MM.1S (cell line): Measurements from ENCODE around the gene LOXL1.
A peak's percentile ranks its signal among the peaks of the same experiment; 100 is the strongest.

ENCODE experiments used
- DNase-seq: peaks from one replicate; pipeline ENCODE4 v3.0.0-alpha.2; 2015
- H2AFZ ChIP-seq: fragments of 300-600 bp; sonication (generic); 2 replicates; pipeline ENCODE4 v1.6.0; 2016; ENCODE audit warnings: antibody characterized with exemption, low read length
- H3F3A ChIP-seq: fragments of 300-600 bp; sonication (generic); 2 replicates; pipeline ENCODE4 v1.6.1; 2016; ENCODE audit warnings: mild to moderate bottlenecking, antibody characterized with exemption, low read length, moderate library complexity, mixed read lengths; ENCODE audit not compliant: insufficient read depth
- H3K27ac ChIP-seq: fragments of 300-600 bp; sonication (generic); 2 replicates; pipeline ENCODE4 v1.5.1; 2016; ENCODE audit warnings: mild to moderate bottlenecking, low read length
- H3K27me3 ChIP-seq: fragments of 300-600 bp; sonication (generic); replicated peaks from 2 replicates; pipeline ENCODE4 v1.6.0; 2016; ENCODE audit warnings: low read length; ENCODE audit not compliant: insufficient read depth
- H3K36me3 ChIP-seq: fragments of 300-600 bp; sonication (generic); replicated peaks from 2 replicates; pipeline ENCODE4 v1.6.1; 2016; ENCODE audit warnings: mild to moderate bottlenecking, low read length, mixed read lengths; ENCODE audit not compliant: insufficient read depth
- H3K4me1 ChIP-seq: fragments of 300-600 bp; sonication (generic); 2 replicates; pipeline ENCODE4 v1.6.1; 2016; ENCODE audit warnings: low read length, mixed read lengths
- H3K4me2 ChIP-seq: fragments of 300-600 bp; sonication (generic); 2 replicates; pipeline ENCODE4 v1.6.0; 2016; ENCODE audit warnings: low read depth, low read length
- H3K4me3 ChIP-seq: fragments of 300-600 bp; sonication (generic); 2 replicates; pipeline ENCODE4 v1.5.1; 2016; ENCODE audit warnings: low read length, mixed read lengths
- H3K79me2 ChIP-seq: fragments of 300-600 bp; sonication (generic); 2 replicates; pipeline ENCODE4 v1.6.1; 2016; ENCODE audit warnings: mixed run types, low read length, mixed read lengths
- H3K9ac ChIP-seq: fragments of 300-600 bp; sonication (generic); 2 replicates; pipeline ENCODE4 v1.6.1; 2016; ENCODE audit warnings: low read length, mixed read lengths
- H3K9me2 ChIP-seq: fragments of 300-600 bp; sonication (generic); replicated peaks from 2 replicates; pipeline ENCODE4 v1.6.1; 2016; ENCODE audit warnings: mild to moderate bottlenecking, low read length, mixed read lengths; ENCODE audit not compliant: insufficient read depth
- H3K9me3 ChIP-seq: fragments of 300-600 bp; sonication (generic); replicated peaks from 2 replicates; pipeline ENCODE4 v1.6.1; 2016; ENCODE audit warnings: mild to moderate bottlenecking, low read length, mixed read lengths; ENCODE audit not compliant: insufficient read depth
- H4K20me1 ChIP-seq: fragments of 300-600 bp; sonication (generic); 2 replicates; pipeline ENCODE4 v1.6.1; 2016; ENCODE audit warnings: mild to moderate bottlenecking, low read length, moderate library complexity, mixed read lengths; ENCODE audit not compliant: insufficient read depth
- CTCF ChIP-seq: fragments of 300-600 bp; sonication (generic); IDR thresholded peaks from 2 replicates; pipeline ENCODE4 v1.5.1; 2016; ENCODE audit warnings: antibody characterized with exemption, low read length, mixed read lengths
- EZH2 ChIP-seq: fragments of 300-600 bp; sonication (generic); optimal IDR thresholded peaks from 2 replicates; pipeline ENCODE3; 2017; ENCODE audit warnings: low read depth, mild to moderate bottlenecking, antibody characterized with exemption, low read length, mixed read lengths
- EZH2phosphoT487 ChIP-seq: fragments of 300-600 bp; sonication (generic); IDR thresholded peaks from 2 replicates; pipeline ENCODE4 v1.6.1; 2018; ENCODE audit warnings: antibody characterized with exemption, low read length

LOXL1 gene

DNA sequence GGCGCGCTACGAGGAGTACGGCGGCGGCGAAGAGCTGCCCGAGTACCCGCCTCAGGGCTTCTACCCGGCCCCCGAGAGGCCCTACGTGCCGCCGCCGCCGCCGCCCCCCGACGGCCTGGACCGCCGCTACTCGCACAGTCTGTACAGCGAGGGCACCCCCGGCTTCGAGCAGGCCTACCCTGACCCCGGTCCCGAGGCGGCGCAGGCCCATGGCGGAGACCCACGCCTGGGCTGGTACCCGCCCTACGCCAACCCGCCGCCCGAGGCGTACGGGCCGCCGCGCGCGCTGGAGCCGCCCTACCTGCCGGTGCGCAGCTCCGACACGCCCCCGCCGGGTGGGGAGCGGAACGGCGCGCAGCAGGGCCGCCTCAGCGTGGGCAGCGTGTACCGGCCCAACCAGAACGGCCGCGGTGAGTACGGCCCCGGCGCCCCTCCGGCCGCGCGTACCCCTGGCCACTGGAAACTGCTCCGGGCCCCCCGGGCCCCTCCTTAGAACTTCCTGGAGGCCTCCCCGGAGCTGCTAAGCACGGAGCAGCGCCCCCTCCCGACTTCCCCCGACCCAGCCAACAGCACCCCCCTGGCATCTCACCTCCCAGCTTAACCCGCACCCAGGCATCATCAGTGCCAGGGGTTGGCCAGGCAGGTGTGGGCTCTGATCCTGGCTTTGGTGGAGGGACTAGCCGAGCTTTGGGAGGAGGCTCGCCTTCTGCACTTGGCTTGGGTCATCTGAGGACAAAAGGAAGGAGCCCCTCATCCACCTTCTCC, 1.4 kb downstream of the LOXL1 start:
- H3K36me3 ChIP-seq: no peaks in the 10 kb centered on the region
- peaks cover 40% of the 10 kb centered on the region for H3K27me3 ChIP-seq
- no peak overlapping the region for H3K9ac ChIP-seq
- H3K4me2 ChIP-seq: peak overlapping the region; percentile 62; the same call in 1 of the 2 replicates
- H4K20me1 ChIP-seq: no peaks in the 10 kb centered on the region
- H3K79me2 ChIP-seq: no peaks in the 10 kb centered on the region
- no peaks in the 10 kb centered on the region for H3K4me1 ChIP-seq
- no peak overlapping the region for H3K27ac ChIP-seq
- DNase-seq: peak; percentile 35
- H3K9me2 ChIP-seq: no peaks in the 10 kb centered on the region
- H2AFZ ChIP-seq: 0 out of 2 replicates have a peak overlapping the region, but pooled peaks have one; percentile 12
- H3F3A ChIP-seq: no peaks in the 10 kb centered on the region
- H3K9me3 ChIP-seq: no peaks in the 10 kb centered on the region
- peak; percentile 49 for TF ChIP-seq CTCF
- TF ChIP-seq EZH2: no peak
- peak overlapping the region; percentile 40 for H3K4me3 ChIP-seq

DNA sequence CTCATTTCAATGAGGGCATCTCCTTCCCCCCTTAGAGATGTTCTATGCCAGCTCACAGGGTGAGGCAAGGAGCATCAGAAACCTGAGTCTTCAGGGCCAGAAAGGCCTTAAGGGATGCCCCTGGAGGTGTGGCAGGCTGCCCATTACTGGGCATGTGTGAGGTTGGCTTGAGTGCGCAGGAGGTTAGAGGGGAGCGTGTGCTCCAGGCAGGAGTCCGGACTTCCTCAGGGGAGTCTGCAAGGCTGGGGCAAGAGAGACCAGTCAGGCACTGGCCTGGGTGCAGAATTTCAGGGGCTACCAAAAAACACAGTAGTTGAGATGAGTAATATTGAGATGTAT, 1.9 kb downstream of the LOXL1 start:
- peaks cover 38% of the 10 kb centered on the region for H3K27me3 ChIP-seq
- H3K4me3 ChIP-seq: peak overlapping the region; percentile 40; the same call in 1 of the 2 replicates
- no peaks in the 10 kb centered on the region for H3K4me1 ChIP-seq
- no peak for DNase-seq
- no peak overlapping the region for H3K9ac ChIP-seq
- no peak overlapping the region for H2AFZ ChIP-seq
- H3K36me3 ChIP-seq: no peaks in the 10 kb centered on the region
- H3K9me3 ChIP-seq: no peaks in the 10 kb centered on the region
- no peak for TF ChIP-seq EZH2phosphoT487
- TF ChIP-seq CTCF: no peak
- no peak for TF ChIP-seq EZH2
- H3K79me2 ChIP-seq: no peaks in the 10 kb centered on the region
- H3F3A ChIP-seq: no peaks in the 10 kb centered on the region
- peak overlapping the region; percentile 62; the same call in 1 of the 2 replicates for H3K4me2 ChIP-seq
- H3K9me2 ChIP-seq: no peaks in the 10 kb centered on the region
- no peak overlapping the region for H3K27ac ChIP-seq
- no peaks in the 10 kb centered on the region for H4K20me1 ChIP-seq

GRCh38 chr15:73928971-73929627, 2.8 kb downstream of the LOXL1 start:
- Histone ChIP-seq H3K4me2 (no peak overlapping the region), H3K4me3 (no peak overlapping the region), H3K4me1 (no peaks in the 10 kb centered on the region), H2AFZ (no peak overlapping the region), H3K9me2 (no peaks in the 10 kb centered on the region), H3K9me3 (no peaks in the 10 kb centered on the region), H3K27ac (no peak overlapping the region), H3K79me2 (no peaks in the 10 kb centered on the region), H3K9ac (no peak overlapping the region), H3K27me3 (peaks cover 42% of the 10 kb centered on the region), H3K36me3 (no peaks in the 10 kb centered on the region), H4K20me1 (no peaks in the 10 kb centered on the region), H3F3A (no peaks in the 10 kb centered on the region)
- TF ChIP-seq EZH2 (no peak), EZH2phosphoT487 (no peak), CTCF (no peak)
- no peak for DNase-seq
